GM19240 (cell line): ENCODE results near the gene ESRRA.
"Not testable (repeated sequence)": the region's sequence is repeated elsewhere in the genome, so short reads cannot be mapped to it uniquely, and the experiment has no call there.

Experiments used
- DNase-seq: peaks from one replicate; pipeline ENCODE4 v3.0.0; 2011; ENCODE audit warnings: low spot score; ENCODE audit not compliant: insufficient read length

Gene ESRRA

DNA sequence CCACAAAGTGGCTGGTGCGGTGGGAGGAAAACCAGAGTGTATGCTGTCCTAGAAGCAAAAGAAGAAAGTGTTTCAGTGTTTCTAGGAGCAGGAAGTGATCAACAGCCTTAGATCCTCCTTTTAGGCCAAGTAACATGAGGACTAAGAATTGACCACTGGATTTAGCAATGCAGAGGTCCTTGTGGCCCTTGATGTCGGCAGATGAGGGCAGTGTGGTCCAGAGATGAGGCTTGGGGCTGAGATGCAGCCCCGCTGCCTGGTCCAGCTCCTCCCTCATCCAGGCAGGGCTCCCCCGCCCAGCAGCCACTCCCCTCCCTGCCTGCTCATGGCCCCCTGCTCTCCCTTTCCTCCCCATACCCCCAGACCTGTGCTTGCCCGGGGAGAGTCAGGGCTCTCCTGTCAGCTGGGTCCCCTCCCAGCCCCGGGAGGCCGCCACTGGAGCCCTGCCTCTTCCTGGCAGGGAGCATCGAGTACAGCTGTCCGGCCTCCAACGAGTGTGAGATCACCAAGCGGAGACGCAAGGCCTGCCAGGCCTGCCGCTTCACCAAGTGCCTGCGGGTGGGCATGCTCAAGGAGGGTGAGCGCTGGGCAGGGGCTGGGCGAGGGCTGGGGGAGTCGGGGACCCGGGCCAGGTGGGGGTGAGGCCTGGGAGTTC, 8.3 kb downstream of the ESRRA start:
- DNase-seq: no peak

DNA sequence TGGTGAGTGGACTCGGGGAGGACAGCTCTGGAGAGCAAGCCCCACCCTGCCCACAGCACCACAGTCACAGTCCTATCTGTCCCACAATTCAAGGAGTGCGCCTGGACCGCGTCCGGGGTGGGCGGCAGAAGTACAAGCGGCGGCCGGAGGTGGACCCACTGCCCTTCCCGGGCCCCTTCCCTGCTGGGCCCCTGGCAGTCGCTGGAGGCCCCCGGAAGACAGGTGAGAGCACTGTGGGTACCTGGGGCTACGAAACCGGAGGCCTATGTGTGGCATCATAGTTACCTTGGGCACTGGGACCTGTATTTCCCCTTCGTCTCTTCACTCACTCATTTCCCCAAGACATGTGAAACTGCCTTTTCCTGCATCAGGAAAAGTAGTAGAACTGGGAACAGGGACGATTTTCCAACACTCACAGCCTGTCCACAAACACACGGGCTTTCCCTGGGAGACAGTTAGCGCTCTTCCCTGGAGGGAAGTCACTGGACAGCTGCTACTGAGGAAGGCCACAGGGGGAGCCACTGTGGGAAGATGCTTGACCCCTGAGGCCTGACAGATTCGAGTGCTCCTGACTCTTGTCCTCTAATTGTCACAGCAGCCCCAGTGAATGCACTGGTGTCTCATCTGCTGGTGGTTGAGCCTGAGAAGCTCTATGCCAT, 9.0 kb downstream of the ESRRA start:
- DNase-seq: no peak

DNA sequence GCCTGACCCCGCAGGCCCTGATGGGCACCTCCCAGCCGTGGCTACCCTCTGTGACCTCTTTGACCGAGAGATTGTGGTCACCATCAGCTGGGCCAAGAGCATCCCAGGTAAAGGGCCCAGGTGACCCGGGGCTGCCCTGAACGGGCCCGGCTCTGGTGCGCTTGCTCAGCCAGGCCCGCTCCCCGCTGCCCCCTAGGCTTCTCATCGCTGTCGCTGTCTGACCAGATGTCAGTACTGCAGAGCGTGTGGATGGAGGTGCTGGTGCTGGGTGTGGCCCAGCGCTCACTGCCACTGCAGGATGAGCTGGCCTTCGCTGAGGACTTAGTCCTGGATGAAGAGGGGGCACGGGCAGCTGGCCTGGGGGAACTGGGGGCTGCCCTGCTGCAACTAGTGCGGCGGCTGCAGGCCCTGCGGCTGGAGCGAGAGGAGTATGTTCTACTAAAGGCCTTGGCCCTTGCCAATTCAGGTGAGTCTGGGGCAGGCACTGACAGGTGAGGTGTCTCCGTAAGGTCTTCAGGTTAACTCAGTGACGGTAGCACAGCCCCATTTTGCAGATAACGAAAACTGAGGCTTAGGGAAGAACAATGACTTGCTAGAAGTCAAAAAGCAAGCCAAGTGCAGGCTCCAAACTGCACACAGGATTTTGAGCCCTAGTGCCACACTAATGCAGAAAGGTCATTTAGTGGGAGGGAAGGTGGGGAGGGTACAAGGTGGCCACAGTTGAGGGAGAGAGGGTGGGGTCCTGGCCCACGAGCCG, 9.7 kb downstream of the ESRRA start:
- DNase-seq: no peak

DNA sequence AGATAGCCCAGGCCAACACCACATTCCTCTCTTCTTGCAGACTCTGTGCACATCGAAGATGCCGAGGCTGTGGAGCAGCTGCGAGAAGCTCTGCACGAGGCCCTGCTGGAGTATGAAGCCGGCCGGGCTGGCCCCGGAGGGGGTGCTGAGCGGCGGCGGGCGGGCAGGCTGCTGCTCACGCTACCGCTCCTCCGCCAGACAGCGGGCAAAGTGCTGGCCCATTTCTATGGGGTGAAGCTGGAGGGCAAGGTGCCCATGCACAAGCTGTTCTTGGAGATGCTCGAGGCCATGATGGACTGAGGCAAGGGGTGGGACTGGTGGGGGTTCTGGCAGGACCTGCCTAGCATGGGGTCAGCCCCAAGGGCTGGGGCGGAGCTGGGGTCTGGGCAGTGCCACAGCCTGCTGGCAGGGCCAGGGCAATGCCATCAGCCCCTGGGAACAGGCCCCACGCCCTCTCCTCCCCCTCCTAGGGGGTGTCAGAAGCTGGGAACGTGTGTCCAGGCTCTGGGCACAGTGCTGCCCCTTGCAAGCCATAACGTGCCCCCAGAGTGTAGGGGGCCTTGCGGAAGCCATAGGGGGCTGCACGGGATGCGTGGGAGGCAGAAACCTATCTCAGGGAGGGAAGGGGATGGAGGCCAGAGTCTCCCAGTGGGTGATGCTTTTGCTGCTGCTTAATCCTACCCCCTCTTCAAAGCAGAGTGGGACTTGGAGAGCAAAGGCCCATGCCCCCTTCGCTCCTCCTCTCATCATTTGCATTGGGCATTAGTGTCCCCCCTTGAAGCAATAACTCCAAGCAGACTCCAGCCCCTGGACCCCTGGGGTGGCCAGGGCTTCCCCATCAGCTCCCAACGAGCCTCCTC, 10.6 kb downstream of the ESRRA start:
- DNase-seq: not testable (repeated sequence)

DNA sequence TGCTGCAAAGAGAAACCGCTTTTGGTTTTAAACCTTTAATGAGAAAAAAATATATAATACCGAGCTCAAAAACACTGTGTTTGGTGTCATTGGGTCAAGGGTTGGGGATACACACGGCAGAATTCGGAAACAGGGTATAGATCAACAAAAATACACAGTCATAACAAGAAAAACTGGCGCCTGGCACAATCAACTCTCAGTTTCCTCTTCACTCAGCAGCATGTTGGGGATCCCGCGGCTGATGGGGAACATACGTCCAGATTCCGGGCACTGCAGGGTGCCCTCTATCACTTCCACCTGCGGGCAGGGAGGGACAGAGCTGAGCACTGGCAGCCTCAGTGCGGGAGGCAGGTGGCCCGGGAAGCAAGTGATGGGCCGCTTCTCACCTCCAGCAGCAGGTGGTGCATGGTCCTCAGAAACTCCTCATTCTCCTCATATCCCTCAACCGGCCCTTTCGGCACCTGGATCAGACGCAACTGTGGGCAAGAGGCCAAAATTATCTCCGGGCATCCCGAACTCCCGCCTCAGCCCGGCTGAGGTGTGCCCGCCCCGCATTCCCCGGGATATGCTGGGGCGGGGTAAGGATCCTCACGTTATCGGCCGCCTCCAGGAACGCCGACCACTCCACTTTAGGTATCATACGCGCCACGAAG, 11.5 kb downstream of the ESRRA start:
- no peak for DNase-seq

DNA sequence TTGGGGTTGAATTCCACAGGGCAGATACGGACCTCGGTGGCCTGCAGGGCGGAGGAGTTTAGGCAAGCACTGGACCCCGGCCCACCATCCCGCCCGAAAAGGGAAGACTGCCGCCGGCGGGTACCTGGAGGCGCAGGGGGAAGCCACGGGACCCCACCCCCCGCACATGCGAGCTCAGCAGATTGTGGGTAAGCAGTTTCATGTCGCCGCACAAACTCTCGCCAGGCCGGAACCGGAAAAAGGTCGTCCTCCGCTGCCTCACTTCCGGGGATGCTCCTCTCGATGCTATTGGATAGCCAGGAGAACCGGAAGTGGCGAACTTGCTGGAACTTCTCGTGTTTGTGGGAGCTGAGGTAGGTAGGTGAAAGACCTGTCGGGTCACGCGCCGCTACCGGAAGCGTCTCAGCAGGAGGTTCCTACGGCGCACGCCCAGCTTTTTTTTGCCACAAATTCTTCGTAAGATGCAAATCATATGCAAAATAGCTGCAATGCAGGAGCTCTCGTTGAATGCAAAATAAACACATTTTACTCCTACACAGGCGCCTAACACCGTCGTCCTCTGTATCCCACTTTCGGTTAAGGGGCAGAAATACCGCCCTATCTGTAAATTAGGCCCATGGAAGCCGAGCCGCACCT, 12.1 kb downstream of the ESRRA start, which contains the start of gene TRMT112:
TRMT112 (minus strand) TSS at position 235 of the 636 bp plus-strand sequence; CDS start at position 202, 33 bp downstream.
- peak; percentile 96 for DNase-seq

DNA sequence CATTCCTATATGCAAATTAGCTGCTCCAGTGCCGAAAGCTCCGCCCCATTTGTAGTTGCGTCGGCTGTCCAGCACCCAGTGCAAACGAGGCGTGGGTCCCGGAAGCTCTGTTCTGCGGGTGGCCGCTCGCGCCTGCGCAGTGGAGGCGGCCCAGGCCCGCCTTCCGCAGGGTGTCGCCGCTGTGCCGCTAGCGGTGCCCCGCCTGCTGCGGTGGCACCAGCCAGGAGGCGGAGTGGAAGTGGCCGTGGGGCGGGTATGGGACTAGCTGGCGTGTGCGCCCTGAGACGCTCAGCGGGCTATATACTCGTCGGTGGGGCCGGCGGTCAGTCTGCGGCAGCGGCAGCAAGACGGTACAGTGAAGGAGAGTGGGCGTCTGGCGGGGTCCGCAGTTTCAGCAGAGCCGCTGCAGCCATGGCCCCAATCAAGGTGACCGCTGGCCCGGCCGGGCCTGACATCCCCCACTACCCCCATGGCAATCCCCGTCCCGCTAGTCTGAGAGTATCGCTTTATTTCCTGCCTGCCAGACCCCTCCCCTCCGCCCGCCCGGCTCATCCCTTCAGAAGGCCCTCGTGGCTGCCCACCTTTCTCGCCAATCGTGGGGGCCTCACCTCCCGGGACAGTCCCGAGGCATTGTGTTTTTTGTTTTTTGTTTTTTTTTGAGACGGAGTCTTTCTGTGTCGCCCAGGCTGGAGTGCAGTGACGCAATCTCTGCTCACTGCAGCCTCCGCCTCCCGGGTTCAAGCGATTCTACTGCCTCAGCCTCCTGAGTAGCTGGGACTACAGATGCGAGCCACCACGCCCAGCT, 12.8 kb downstream of the ESRRA start, which contains the start of gene PRDX5:
PRDX5 (plus strand) TSS at position 161 of the 805 bp plus-strand sequence; CDS start at position 256, 95 bp downstream.
- DNase-seq: peak; percentile 92

DNA sequence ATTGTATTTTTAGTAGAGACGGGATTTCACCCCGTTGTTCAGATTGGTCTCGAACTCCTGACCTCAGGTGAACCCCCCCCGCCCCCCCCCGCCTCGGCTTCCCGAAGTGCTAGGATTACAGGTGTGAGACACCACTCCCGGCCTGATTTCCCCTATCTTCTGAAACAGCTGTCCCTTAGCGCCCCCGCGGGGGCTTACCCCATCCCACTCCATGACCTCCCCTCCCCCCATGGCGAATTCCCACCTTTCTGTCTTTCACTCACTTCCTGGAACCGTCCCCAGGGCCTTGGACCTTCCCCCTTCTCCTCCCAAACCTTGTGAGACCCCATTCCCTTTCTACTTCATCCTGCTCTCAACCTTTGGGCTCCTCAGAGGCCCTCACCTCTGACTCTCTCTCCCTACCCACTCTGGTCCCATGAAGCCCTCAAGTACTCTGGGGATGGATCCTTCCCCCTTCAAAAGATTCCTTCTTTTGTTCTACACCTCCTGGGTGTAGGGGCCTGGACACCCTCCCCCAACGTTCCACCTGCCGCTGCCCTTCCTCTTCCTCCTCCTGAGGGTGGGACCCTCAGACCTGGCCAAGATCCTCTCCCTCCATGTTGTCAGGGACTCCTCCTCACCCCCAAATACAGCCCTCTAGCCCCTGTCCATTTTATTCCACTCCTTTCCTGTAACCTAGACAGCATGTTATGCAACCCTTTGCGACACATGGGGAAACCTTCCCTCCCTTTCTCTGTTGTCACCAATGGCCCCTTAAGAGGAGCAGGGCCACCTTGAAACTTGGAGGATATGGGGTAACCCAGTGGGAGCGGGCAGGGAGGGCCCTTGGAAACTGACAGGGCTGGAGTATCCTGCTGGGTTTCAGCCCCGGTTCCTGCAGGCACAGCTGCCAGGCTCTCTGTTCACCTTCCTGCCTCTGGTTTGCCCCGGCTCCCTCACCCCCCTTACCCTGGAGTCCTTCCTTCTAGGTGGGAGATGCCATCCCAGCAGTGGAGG, 13.7 kb downstream of the ESRRA start:
- no peak for DNase-seq

DNA sequence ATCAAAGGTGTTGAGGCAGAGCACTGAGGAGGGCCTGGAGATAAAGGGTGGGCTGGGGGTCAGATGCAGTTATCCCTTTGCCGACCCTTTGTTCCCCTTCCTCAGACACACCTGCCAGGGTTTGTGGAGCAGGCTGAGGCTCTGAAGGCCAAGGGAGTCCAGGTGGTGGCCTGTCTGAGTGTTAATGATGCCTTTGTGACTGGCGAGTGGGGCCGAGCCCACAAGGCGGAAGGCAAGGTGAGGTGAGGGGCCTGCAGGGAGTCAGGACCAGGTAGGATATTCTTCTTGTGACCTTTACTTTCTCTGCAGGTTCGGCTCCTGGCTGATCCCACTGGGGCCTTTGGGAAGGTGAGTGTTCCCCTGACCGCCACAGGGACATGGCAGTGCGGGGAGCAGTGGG, 15.2 kb downstream of the ESRRA start:
- DNase-seq: no peak

DNA sequence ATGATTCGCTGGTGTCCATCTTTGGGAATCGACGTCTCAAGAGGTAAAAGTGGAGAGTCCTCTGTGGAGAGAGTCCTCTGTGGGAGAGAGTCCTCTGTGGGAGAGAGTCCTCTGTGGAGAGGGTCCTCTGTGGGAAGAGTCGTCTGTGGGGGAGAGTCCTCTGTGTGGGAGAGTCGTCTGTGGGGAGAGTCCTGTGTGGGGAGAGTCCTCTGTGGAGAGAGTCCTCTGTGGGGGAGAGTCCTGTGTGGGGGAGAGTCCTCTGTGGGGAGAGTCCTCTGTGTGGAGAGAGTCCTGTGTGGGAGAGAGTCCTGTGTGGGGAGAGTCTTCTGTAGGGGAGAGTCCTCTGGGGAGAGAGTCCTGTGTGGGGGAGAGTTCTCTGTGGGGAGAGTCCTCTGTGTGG, 15.7 kb downstream of the ESRRA start:
- no peak for DNase-seq

DNA sequence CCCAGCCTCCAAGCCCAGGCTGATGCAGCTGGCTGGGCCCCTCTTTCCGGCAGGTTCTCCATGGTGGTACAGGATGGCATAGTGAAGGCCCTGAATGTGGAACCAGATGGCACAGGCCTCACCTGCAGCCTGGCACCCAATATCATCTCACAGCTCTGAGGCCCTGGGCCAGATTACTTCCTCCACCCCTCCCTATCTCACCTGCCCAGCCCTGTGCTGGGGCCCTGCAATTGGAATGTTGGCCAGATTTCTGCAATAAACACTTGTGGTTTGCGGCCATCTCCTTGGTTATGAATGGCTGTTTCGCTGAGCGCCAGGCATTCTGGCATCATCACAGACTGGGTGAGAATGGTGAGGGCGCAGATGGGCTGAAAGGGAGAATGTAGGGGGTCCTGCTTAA, 16.2 kb downstream of the ESRRA start:
- DNase-seq: no peak

DNA sequence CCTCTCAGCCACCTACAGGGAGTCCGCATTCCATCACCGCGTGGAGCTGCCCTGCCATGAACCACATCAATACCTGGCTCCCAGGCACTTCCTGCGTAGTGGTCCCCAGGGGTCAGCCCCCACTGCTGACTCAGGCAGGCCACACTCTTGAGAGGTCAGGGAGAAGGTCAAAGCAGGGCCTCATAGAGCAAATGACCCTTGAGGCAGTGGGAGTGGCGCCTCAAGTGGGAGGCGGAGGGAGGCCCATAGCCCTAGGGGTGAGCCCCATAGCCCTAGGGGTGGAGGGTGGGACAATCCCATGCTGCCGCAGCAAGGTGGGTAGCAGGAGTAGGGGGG, 17.6 kb downstream of the ESRRA start:
- no peak for DNase-seq

DNA sequence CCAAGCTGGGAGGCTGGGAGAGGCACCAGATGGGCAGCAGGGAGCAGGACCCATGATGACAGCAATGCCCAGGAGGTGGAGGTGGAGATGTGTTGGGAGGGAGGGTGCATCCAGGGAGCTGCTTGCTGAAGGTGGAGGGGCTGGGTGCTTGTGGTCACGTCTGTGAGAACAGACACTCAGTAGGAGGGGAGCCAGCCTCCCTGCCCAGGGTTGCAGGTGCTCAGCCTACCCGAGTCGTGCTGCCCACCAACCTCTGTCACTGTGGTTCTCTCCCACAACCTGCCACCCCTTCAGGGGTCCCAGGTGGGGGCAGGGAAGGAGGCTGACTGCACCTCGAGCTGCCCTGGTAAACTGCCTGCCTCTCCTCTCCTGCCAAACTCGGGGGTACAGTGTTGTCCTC, 18.0 kb downstream of the ESRRA start:
- no peak for DNase-seq

DNA sequence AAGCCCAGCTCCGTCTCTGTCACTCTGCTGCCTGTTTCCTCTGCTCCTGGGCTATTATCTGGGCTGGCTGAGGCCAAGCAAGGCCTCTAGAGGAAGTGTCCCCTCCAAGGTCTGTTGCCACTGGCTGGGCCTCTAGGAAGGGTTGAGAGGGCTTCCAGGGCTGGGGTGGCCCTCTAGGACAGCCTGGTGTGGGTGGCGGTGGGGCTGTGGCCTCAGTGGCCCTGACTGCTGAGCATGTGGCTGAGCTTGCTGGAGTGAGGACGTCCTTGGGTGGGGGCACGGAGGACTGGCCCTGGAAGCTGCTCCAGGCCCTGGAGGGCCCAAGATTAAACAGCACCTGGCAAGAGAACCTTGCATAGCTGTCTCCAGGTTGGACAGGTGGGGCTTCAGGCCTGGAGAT, 18.7 kb downstream of the ESRRA start:
- not testable (repeated sequence) for DNase-seq

DNA sequence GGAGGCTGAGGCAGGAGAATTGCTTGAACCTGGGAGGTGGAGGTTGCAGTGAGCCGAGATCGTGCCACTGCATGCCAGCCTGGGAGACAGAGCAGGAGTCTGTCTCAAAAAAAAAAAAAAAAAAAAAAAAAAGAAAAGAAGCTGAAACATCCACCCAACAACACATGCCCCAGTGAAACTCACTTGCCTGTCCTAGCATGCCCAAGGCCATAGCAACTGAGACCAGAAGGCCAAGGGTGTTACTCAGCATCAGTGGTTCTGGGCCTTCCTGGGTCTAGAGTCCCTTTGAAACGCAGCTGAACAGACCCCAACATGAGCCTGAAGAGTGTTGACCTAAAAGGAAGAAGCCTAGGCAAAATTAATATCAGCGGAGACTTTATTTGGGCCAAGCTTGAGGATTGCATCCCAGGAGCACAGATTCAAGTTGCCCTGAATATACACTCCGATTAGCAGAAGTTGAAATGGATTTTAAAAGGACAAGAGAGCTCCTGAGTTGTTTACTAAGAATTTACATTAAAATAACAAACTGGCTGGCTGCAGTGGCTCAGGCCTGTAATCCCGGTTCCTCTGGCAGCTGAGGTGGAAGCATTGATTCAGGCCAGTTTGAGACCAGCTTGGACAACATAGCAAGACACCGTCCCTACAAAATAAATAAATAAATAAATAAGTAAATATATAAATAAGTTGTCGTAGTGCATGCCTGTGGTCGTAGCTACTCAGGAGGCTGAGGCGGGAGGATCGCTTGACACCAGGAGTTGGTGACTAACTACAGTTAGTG, 19.6 kb downstream of the ESRRA start:
- no peak for DNase-seq

DNA sequence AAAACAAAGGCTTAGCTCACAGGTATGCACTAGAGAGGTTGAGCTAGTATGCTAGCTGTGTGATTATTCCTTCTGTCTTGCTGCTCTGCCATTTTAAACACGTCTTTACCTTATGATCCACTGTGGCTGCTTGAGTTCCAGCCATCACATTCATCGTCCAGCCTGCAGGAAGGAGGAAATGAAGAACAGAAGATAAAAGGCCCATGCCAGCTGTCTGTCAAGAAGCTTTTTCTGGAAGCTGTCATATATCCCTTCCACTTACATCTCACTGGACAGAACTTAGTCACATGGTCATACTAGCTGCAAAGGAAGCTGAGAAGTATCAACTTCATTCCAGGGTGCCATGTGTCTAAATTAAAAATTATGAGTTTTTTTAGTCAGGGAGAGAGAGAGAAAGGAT, 22.1 kb downstream of the ESRRA start:
- DNase-seq: no peak

DNA sequence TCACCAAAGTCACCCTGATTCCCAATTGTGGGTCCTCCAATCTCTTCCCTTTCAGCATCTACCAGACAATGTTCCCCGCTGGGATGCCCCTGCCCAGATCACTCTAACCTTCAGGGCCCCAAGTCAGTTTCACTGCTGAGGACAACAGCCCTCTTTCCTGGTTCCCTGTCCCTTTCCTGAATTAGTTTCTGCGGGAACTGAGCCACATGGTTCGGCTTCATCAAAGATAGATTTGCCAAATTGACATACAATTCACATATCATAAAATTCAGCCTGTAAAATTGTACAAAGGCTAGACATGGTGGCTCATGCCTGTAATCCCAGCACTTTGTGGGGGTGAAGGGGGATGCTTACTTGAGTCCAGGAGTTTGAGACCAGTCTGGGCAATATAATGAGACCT, 22.7 kb downstream of the ESRRA start:
- DNase-seq: no peak

DNA sequence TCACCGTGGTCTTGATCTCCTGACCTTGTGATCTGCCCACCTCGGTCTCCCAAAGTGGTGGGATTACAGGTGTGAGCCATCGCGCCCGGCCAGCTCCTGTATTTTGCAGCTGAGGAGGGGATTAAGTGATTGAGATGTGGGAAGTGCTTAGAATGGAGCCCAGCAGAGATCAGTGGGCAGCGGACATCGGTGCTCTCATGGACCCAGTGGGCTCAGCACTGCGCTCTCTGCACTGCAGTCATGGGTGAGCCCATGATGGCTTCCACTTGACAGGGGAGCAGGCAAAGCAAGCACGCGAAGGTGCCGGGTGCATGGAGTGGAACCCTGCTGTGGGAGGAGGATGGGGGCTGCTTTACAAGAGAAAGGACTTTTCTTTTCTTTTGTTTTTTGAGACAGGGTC, 25.6 kb downstream of the ESRRA start:
- DNase-seq: no peak
